SK-N-SH treated with all-trans-retinoic acid at 6 μM for 48 hours (cell line): ENCODE measurements around the gene LRMDA.

ENCODE experiments used
- ATAC-seq: fragments of 200-7000 bp; cut with Tn5 transposase; 3 replicates; pipeline ENCODE4 v1.9.1; 2020; ENCODE audit warnings: mild to moderate bottlenecking, moderate library complexity
- ARNTL ChIP-seq: fragments of 450-650 bp; formaldehyde crosslinking; IDR thresholded peaks from 2 replicates; pipeline ENCODE4 v1.5.0; 2020; ENCODE audit warnings: low read depth, mild to moderate bottlenecking, moderate library complexity, borderline replicate concordance
- BACH2 ChIP-seq: fragments of 250-450 bp; sonication (Bioruptor Pico); IDR thresholded peaks from 2 replicates; pipeline ENCODE4 v1.9.0; 2021; ENCODE audit warnings: mild to moderate bottlenecking, borderline replicate concordance
- CSDC2 ChIP-seq: fragments of 250-450 bp; sonication (Bioruptor Pico); IDR thresholded peaks from 2 replicates; pipeline ENCODE4 v1.5.0; 2020; ENCODE audit warnings: mild to moderate bottlenecking, moderate library complexity
- ESRRG ChIP-seq: fragments of 250-450 bp; sonication (Bioruptor Pico); IDR thresholded peaks from 2 replicates; pipeline ENCODE4 v1.6.1; 2021; ENCODE audit warnings: mild to moderate bottlenecking
- GLIS3 ChIP-seq: fragments of 250-450 bp; sonication (Bioruptor Pico); IDR thresholded peaks from 2 replicates; pipeline ENCODE4 v1.5.0; 2020; ENCODE audit warnings: mild to moderate bottlenecking, moderate library complexity
- ISL1 ChIP-seq: fragments of 250-450 bp; sonication (Bioruptor Pico); IDR thresholded peaks from 2 replicates; pipeline ENCODE4 v2.1.2; 2022; ENCODE audit warnings: mild to moderate bottlenecking, moderate library complexity
- OSR1 ChIP-seq: fragments of 250-450 bp; sonication (Bioruptor Pico); IDR thresholded peaks from 2 replicates; pipeline ENCODE4 v1.8.0; 2022; ENCODE audit warnings: moderate library complexity, mild to moderate bottlenecking, inconsistent platforms
- PPARA ChIP-seq: fragments of 250-450 bp; sonication (Bioruptor Pico); IDR thresholded peaks from 2 replicates; pipeline ENCODE4 v1.5.0; 2020; ENCODE audit warnings: mild to moderate bottlenecking, borderline replicate concordance
- RARB ChIP-seq: fragments of 250-450 bp; sonication (Bioruptor Pico); IDR thresholded peaks from 2 replicates; pipeline ENCODE4 v1.8.0; 2021; ENCODE audit warnings: mild to moderate bottlenecking, moderate library complexity
- SNAI2 ChIP-seq: fragments of 250-450 bp; sonication (Bioruptor Pico); IDR thresholded peaks from 2 replicates; pipeline ENCODE4 v1.5.0; 2020; ENCODE audit warnings: mild to moderate bottlenecking, moderate library complexity
- TCF4 ChIP-seq: fragments of 250-450 bp; sonication (Bioruptor Pico); IDR thresholded peaks from 2 replicates; pipeline ENCODE4 v1.8.0; 2021; ENCODE audit warnings: mild to moderate bottlenecking, moderate library complexity, borderline replicate concordance
- TOX ChIP-seq: fragments of 250-450 bp; sonication (Bioruptor Pico); IDR thresholded peaks from 2 replicates; pipeline ENCODE4 v1.8.0; 2021; ENCODE audit warnings: mild to moderate bottlenecking, moderate library complexity, borderline replicate concordance
- ZC3H10 ChIP-seq: fragments of 250-450 bp; sonication (Bioruptor Pico); IDR thresholded peaks from 2 replicates; pipeline ENCODE4 v1.5.1; 2021; ENCODE audit warnings: mild to moderate bottlenecking, moderate library complexity
- ZFP3 ChIP-seq: fragments of 250-450 bp; sonication (Bioruptor Pico); IDR thresholded peaks from 2 replicates; pipeline ENCODE4 v1.5.0; 2020; ENCODE audit warnings: mild to moderate bottlenecking, moderate library complexity
- ZFP30 ChIP-seq: fragments of 450-650 bp; formaldehyde crosslinking; IDR thresholded peaks from 2 replicates; pipeline ENCODE4 v1.5.0; 2022; ENCODE audit warnings: mild to moderate bottlenecking, moderate library complexity
- ZNF565 ChIP-seq: fragments of 450-650 bp; formaldehyde crosslinking; conservative IDR thresholded peaks from 2 replicates; pipeline ENCODE4 v1.5.0; 2020; ENCODE audit warnings: low read depth, mild to moderate bottlenecking, moderate library complexity
- ZNF70 ChIP-seq: fragments of 450-650 bp; formaldehyde crosslinking; IDR thresholded peaks from 2 replicates; pipeline ENCODE4 v1.5.0; 2020; ENCODE audit warnings: mild to moderate bottlenecking, moderate library complexity
- ZNF8 ChIP-seq: fragments of 450-650 bp; formaldehyde crosslinking; IDR thresholded peaks from 2 replicates; pipeline ENCODE4 v1.5.0; 2020; ENCODE audit warnings: mild to moderate bottlenecking, moderate library complexity
- TF ChIP-seq, protein P1 (sequence below): fragments of 250-450 bp; sonication (Bioruptor Pico); IDR thresholded peaks from 2 replicates; pipeline ENCODE4 v1.5.1; 2020; ENCODE audit warnings: low read depth, mild to moderate bottlenecking, moderate library complexity
- TF ChIP-seq, protein P2 (sequence below): fragments of 250-450 bp; sonication (Bioruptor Pico); IDR thresholded peaks from 2 replicates; pipeline ENCODE4 v1.8.0; 2020; ENCODE audit warnings: mild to moderate bottlenecking, moderate library complexity, borderline replicate concordance
- TF ChIP-seq, protein P3 (sequence below): fragments of 250-450 bp; sonication (Bioruptor Pico); IDR thresholded peaks from 2 replicates; pipeline ENCODE4 v1.8.0; 2021; ENCODE audit warnings: low read depth, mild to moderate bottlenecking, moderate library complexity, borderline replicate concordance
- TF ChIP-seq, protein P4 (sequence below): fragments of 250-450 bp; sonication (Bioruptor Pico); IDR thresholded peaks from 2 replicates; pipeline ENCODE4 v1.5.1; 2021; ENCODE audit warnings: mild to moderate bottlenecking, moderate library complexity

Gene LRMDA

DNA sequence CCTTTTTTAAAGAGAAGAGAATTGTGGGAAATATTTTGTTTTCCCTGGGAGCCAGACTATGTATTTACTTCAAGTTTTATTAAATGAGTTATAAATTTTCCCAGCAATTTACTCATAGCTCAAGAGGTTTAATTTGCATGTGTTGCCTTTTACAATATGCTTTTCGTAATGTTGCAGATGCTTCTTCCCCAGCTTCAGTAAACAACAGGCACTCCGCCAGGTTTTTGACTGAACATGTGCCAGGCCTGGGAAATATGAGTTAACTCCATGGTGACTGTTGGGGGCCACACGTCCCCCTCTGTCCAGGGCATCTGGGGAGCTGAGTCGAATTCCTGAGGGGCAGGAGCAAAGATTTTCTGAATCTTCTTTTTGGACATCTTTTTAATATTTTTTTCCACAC lies 545.7 kb downstream of the LRMDA start:
- TF ChIP-seq ZNF565 (CRISPR knock-in tag): no peak
- no peak for TF ChIP-seq TOX
- TF ChIP-seq RARB (CRISPR knock-in tag): no peak
- no peak for TF ChIP-seq ZFP30
- TF ChIP-seq, protein P1, sequence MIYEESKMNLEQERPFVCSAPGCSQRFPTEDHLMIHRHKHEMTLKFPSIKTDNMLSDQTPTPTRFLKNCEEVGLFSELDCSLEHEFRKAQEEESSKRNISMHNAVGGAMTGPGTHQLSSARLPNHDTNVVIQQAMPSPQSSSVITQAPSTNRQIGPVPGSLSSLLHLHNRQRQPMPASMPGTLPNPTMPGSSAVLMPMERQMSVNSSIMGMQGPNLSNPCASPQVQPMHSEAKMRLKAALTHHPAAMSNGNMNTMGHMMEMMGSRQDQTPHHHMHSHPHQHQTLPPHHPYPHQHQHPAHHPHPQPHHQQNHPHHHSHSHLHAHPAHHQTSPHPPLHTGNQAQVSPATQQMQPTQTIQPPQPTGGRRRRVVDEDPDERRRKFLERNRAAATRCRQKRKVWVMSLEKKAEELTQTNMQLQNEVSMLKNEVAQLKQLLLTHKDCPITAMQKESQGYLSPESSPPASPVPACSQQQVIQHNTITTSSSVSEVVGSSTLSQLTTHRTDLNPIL (CRISPR knock-in tag): no peak
- TF ChIP-seq TCF4 (CRISPR knock-in tag): no peak
- TF ChIP-seq ISL1 (CRISPR knock-in tag): no peak
- TF ChIP-seq ESRRG: no peak
- TF ChIP-seq, protein P2, sequence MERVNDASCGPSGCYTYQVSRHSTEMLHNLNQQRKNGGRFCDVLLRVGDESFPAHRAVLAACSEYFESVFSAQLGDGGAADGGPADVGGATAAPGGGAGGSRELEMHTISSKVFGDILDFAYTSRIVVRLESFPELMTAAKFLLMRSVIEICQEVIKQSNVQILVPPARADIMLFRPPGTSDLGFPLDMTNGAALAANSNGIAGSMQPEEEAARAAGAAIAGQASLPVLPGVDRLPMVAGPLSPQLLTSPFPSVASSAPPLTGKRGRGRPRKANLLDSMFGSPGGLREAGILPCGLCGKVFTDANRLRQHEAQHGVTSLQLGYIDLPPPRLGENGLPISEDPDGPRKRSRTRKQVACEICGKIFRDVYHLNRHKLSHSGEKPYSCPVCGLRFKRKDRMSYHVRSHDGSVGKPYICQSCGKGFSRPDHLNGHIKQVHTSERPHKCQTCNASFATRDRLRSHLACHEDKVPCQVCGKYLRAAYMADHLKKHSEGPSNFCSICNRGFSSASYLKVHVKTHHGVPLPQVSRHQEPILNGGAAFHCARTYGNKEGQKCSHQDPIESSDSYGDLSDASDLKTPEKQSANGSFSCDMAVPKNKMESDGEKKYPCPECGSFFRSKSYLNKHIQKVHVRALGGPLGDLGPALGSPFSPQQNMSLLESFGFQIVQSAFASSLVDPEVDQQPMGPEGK (CRISPR knock-in tag): no peak
- no peak for TF ChIP-seq BACH2 (CRISPR knock-in tag)
- no peak for ATAC-seq

DNA sequence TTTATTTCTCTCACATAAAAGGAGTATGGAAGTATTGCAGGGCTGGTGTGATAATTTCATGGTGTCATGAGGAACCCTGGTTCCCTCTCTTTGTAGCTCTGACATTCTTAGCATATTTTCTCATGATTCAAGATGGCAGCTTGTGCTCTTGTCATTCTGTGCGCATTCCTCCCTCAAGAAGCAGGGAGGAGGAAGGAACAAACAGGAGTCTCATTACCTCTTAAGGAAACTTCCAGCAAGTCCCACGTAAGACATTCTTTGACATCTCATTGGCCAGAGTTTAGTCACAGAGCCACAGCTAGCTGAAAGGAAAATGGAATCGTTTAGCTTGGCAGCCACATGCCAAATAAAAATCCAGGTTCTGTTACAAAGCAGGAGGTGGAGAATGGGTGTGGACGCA lies 546.8 kb downstream of the LRMDA start:
- ATAC-seq: no peak
- TF ChIP-seq, protein P2 (CRISPR knock-in tag): no peak
- TF ChIP-seq TOX: no peak
- TF ChIP-seq ISL1 (CRISPR knock-in tag): no peak
- TF ChIP-seq ZNF8 (CRISPR knock-in tag): no peak
- TF ChIP-seq SNAI2 (CRISPR knock-in tag): no peak
- no peak for TF ChIP-seq ZFP30
- no peak for TF ChIP-seq ZFP3 (CRISPR knock-in tag)
- TF ChIP-seq ESRRG: no peak
- TF ChIP-seq CSDC2 (CRISPR knock-in tag): no peak
- TF ChIP-seq, all 23 proteins: peak for 0

DNA sequence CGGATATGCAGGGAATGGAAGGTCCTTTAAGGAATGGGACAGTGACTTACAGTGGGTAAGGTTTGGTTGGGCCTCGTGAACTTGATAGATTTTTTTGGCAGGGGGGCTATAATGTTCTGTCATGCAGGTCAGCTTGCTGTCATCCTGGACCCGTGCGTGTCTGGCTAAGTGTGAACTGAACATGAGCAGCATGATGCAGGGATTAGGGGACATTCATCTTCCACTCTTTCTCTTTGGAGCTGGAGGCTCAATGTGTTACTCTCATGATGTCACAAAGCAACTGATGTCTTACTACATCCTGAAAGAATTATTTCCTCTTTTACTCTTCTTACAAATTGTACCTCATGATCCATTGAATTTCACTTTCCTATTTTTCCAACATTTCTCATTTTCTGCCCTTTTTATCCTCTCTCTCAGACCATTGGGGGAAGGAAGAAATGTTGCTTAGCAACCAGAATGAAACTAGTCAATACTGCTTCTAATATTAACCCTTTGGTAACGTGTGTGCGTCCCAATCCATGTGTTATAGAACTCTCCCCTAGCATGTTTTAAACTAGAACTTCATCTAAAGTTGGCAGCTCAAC lies 549.1 kb downstream of the LRMDA start:
- TF ChIP-seq ZNF565 (CRISPR knock-in tag) (no peak), GLIS3 (CRISPR knock-in tag) (no peak), TOX (no peak), BACH2 (CRISPR knock-in tag) (no peak), ZFP30 (no peak), ZFP3 (CRISPR knock-in tag) (no peak)
- TF ChIP-seq, protein P3, sequence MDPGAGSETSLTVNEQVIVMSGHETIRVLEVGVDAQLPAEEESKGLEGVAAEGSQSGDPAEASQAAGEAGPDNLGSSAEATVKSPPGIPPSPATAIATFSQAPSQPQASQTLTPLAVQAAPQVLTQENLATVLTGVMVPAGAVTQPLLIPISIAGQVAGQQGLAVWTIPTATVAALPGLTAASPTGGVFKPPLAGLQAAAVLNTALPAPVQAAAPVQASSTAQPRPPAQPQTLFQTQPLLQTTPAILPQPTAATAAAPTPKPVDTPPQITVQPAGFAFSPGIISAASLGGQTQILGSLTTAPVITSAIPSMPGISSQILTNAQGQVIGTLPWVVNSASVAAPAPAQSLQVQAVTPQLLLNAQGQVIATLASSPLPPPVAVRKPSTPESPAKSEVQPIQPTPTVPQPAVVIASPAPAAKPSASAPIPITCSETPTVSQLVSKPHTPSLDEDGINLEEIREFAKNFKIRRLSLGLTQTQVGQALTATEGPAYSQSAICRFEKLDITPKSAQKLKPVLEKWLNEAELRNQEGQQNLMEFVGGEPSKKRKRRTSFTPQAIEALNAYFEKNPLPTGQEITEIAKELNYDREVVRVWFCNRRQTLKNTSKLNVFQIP (CRISPR knock-in tag): no peak
- ATAC-seq: no peak

DNA sequence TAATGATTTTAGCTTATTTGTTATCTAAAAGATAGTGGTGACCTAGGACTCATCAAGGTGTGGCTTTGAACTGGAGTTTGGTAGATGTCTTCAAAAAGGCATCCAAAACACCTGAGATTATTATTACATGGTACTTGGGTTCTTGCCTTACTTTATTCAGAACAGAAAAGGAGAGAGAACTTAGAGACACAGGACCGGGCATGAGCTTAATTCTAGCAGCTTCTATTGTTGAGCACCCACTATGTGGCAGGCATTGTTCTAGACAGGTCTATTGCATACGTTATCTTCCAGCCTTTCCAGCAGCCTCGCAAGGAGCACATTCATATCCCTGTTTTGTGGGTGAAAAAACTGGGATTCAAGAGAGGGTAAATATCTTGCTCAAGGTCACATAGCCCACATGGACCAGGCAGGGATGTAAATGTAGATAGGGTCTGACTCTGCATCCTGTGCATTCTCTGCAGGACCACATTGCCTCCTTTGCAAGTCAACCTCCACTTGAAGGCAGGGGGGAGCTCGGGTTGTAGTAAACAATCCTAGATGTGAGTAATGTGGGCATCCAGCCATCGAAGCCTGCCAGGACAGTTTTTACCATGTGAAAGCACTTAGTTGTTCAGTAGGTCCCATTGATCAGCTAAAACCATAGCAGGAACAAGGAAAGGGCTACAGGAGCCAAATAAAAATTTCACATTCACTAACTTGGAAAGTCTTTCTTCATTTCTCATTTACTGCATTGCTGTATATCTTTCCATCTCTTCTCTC lies 551.4 kb downstream of the LRMDA start:
- ATAC-seq: no peak
- TF ChIP-seq OSR1 (no peak), ESRRG (no peak), RARB (CRISPR knock-in tag) (no peak), ARNTL (CRISPR knock-in tag) (no peak), ZFP3 (CRISPR knock-in tag) (no peak), ZNF565 (CRISPR knock-in tag) (no peak), ZNF8 (CRISPR knock-in tag) (no peak), GLIS3 (CRISPR knock-in tag) (no peak), TCF4 (CRISPR knock-in tag) (no peak), PPARA (CRISPR knock-in tag) (no peak), ZNF70 (CRISPR knock-in tag) (no peak), ZC3H10 (CRISPR knock-in tag) (no peak), ISL1 (CRISPR knock-in tag) (no peak)
- TF ChIP-seq, protein P3 (CRISPR knock-in tag): no peak
- TF ChIP-seq, protein P1 (CRISPR knock-in tag): no peak
- TF ChIP-seq, protein P4, sequence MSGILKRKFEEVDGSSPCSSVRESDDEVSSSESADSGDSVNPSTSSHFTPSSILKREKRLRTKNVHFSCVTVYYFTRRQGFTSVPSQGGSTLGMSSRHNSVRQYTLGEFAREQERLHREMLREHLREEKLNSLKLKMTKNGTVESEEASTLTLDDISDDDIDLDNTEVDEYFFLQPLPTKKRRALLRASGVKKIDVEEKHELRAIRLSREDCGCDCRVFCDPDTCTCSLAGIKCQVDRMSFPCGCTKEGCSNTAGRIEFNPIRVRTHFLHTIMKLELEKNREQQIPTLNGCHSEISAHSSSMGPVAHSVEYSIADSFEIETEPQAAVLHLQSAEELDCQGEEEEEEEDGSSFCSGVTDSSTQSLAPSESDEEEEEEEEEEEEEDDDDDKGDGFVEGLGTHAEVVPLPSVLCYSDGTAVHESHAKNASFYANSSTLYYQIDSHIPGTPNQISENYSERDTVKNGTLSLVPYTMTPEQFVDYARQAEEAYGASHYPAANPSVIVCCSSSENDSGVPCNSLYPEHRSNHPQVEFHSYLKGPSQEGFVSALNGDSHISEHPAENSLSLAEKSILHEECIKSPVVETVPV: no peak
